Activated naive CD4-positive, alpha-beta T cell treated with anti-CD3 and anti-CD28 coated beads, Interleukin-2, amount 50 U/mL, for 72 hours (primary cell): Measurements from ENCODE around the gene BUD23. TPM values are rescaled to one million over a fixed set of nuclear protein-coding genes. Genes with fewer than 3 reads are reported as not detected.
"Not testable (repeated sequence)": the region's sequence is repeated elsewhere in the genome, so short reads cannot be mapped to it uniquely, and the experiment has no call there.

ENCODE experiments used
- ATAC-seq, 2 donors: fragments of 150-1000 bp; cut with Tn5 transposase; 2 replicates each; pipeline ENCODE4 v1.10.0; 2021; ENCODE audit warnings: mild to moderate bottlenecking in 2 of 2, moderate library complexity in 2 of 2
- DNase-seq, 2 donors: peaks; one replicate each; pipeline ENCODE4 v3.0.0; 2021 to 2022; ENCODE audit warnings: low spot score in 2 of 2
- H3K27ac Mint-ChIP-seq, 2 donors: one replicate each; pipeline ENCODE4 v1.8.0; 2022; ENCODE audit warnings: mild to moderate bottlenecking in 2 of 2, mixed read lengths in 2 of 2
- H3K36me3 Mint-ChIP-seq, 2 donors: one replicate each; pipeline ENCODE4 v1.8.0; 2022; ENCODE audit warnings: mixed read lengths in 2 of 2
- H3K9me3 Mint-ChIP-seq, 2 donors: one replicate each; pipeline ENCODE4 v1.8.0; 2022; ENCODE audit warnings: mixed read lengths in 2 of 2
- total RNA-seq, 2 donors: library from RNA; stranded (reverse); gene quantifications; one replicate each; pipeline ENCODE4 v1.2.3, GENCODE V29; 2022

The BUD23 gene
- total RNA-seq, 2 donors from 2014 or later, result 91.8 to 97.9 TPM

DNA sequence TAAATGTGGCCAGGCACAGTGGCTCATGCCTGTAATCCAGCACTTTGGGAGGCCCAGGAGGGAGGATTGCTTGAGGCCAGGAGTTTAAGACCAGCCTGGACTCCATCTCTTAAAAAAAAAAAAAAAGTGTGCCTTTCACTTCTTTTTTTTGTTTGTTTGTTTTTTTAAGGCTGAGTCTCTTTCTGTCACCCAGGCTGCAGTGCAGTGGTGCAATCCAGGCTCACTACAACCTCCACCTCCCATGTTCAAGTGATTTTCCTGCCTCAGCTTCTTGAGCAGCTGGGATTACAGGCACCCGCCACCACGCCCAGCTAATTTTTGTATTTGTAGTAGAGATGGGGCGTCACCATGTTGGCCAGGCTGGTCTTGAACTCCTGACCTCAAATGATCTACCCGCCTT, 38.8 kb downstream of the BUD23 start:
- H3K36me3 Mint-ChIP-seq, H3K27ac Mint-ChIP-seq, H3K9me3 Mint-ChIP-seq, DNase-seq, ATAC-seq: not testable (repeated sequence)

GRCh38 chr7:73722785-73723184, 39.4 kb downstream of the BUD23 start:
- Mint-ChIP-seq H3K27ac (no peak overlapping the region), H3K36me3 (no peaks in the 10 kb centered on the region), H3K9me3 (no peaks in the 10 kb centered on the region)
- no peak for DNase-seq
- no peak for ATAC-seq

DNA sequence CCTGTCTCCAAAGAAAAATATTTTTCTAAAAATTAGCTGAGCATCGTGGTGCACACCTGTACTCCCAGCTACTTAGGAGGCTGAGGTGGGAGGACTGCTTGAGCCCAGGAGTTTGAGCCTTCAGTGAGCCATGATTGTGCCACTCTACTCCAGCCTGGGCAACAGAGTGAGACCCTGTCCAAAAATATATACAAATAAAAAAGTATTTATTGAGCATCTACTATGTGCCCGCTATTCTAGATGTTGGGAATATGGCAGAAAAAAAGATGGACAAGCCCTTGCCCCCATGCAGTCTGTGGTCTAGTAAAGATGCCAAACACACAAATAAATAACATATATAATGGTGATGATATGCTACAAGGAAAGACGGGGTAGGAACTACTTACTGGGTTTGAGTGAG, 40.4 kb downstream of the BUD23 start:
- Mint-ChIP-seq H3K9me3 (no peaks in the 10 kb centered on the region), H3K36me3 (no peaks in the 10 kb centered on the region), H3K27ac (no peak overlapping the region)
- ATAC-seq, result no peak
- DNase-seq, result no peak

DNA sequence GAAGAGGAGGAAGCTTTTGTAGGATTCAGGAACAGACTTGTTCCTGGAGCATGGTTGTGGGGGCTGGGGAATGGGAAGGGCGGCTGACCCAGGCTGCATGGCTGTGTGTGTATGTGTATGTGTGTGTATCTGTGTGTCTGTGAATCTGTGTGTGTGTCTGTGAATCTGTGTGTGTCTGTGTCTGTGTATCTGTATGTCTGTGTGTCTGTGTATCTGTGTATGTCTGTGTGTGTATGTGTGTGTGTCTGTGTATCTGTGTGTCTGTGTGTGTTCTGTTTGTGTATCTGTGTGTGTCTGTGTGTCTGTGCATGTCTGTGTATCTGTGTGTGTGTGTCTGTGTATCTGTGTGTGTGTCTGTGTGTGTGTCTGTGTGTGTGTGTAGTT, 42.7 kb downstream of the BUD23 start:
- H3K36me3 Mint-ChIP-seq, result no peaks in the 10 kb centered on the region
- no peaks in the 10 kb centered on the region for H3K9me3 Mint-ChIP-seq
- no peak for DNase-seq
- peak; percentile 41 to 61 for ATAC-seq
- no peak overlapping the region for H3K27ac Mint-ChIP-seq

DNA sequence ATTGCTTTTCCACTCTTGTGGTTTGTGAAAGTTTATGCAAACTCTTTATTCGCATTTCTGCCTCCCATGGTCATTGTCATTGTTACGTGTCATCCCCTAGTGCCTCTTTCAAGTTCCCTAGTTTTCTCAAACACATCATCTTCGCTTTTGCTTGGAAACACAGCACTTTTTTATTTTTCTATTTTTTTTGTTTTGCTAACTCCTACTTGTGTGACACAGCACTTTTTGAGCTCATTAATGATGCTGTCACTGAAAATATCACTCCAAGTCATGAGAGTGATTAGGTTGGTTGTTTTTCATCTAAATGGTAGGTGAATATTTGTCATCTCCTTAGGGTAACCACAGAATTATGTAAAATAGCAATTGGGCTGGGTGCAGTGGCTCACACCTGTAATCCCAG, 44.6 kb downstream of the BUD23 start:
- ATAC-seq (no peak), DNase-seq (no peak)
- Mint-ChIP-seq H3K9me3 (no peaks in the 10 kb centered on the region), H3K27ac (no peak overlapping the region), H3K36me3 (no peaks in the 10 kb centered on the region)

DNA sequence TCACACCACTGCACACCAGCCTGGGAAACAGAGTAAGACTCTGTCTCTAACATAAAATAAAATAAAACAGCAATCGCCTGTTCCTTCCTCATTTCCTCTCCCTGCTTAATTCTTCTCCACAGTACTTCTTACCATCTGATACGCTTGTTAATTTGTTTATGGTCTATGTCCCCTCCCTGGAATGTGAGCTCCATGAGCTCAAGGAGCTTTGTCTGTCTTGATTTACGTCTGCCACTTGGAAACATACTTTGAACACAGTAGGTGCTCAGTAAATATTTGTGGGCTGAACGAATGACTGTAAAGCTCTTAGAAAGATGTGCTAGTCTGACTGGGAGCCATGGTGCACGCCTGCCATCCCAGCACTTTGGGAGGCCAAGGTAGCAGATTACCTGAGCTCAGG, 45.2 kb downstream of the BUD23 start:
- ATAC-seq (no peak), DNase-seq (no peak)
- H3K36me3 Mint-ChIP-seq, result no peaks in the 10 kb centered on the region
- H3K9me3 Mint-ChIP-seq, result no peaks in the 10 kb centered on the region
- H3K27ac Mint-ChIP-seq, result no peak overlapping the region

DNA sequence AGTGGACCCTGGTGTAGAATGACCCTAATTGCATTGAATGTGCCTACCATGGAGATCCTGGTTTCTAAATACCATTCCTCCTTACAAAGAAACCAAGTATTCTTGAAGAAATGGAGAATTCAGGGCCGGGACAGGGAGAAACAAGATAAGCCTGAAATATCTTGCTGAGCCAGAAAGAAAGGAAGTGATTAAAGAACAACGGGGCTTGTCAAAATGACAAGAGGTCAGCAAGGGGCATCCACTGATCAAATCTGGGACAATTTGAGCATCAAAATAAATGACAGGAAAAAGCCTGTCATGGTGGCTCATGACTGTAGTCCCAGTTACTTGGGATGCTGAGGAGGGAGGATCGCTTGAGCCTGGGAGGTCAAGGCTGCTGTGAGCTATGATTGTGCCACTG, 47.1 kb downstream of the BUD23 start:
- no peak overlapping the region for H3K27ac Mint-ChIP-seq
- no peak for ATAC-seq
- no peaks in the 10 kb centered on the region for H3K9me3 Mint-ChIP-seq
- DNase-seq, result no peak
- no peaks in the 10 kb centered on the region for H3K36me3 Mint-ChIP-seq

DNA sequence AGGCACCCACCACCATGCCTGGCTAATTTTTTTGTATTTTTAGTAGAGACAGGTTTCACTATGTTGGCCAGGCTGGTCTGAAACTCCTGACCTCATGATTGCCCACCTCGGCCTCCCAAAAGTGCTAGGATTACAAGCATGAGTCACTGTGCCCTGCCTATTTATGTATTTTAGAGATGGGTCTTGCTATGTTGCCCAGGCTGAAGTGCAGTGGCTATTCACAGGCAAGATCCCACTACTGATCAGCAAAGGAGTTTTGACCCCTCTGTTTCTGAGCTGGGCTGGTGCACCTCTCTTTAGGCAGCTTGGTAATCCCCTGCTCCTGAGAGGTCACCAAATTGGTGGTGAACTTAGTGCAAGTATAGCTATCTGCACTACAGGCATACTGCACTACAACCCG, 49.0 kb downstream of the BUD23 start:
- H3K9me3 Mint-ChIP-seq, result no peaks in the 10 kb centered on the region
- no peaks in the 10 kb centered on the region for H3K36me3 Mint-ChIP-seq
- DNase-seq (no peak), ATAC-seq (no peak)
- H3K27ac Mint-ChIP-seq, result no peak overlapping the region

DNA sequence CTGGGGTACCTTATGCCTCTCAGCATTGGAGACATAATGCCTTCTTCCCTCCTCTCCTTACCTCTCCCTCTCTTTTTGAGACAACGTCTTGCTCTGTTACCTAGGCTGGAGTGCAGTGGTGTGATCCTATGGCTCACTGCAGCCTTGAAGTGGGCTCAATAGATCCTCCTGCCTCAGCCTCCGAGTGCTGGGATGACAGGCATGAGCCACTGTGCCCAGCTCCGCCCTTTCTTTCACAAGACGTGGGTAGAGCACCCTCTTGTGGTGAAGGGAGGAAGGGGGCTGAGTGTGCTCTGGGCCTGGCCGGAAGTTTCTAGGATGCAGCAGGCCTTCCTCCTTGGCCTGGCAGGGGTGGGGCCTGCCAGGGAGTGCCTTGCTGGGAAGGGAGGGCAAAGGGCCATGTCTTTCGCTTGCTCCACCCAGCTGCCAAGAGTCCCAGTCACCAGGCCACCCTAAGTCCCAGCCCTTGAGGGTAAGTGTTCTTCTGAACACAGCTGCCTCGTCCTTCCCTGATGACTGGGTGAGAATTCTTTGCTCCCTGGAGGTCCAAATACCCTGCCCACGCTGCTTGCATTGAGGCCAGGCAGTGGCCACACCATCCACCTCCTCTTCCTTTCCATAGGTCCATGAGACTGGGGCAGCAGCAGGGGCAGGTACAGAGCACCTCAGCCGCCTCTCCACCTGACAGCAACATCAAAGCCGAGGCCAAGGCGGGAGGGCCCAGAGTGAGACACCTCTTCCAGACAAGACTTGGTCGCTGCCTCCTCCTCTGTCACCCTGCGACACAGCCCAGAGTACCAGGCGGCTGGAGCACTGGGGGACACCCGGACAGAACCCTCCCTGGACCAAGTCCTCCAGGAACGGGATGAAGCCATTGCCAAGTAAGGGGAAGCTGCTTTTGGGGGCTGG, 51.5 kb downstream of the BUD23 start:
- peak; percentile 51 to 57 for ATAC-seq
- peak; percentile 77 to 87 for DNase-seq
- H3K27ac Mint-ChIP-seq, result peak overlapping the region; percentile 22 to 61
- peaks cover 0 to 7% of the 10 kb centered on the region in 2 donors for H3K36me3 Mint-ChIP-seq
- no peaks in the 10 kb centered on the region for H3K9me3 Mint-ChIP-seq

DNA sequence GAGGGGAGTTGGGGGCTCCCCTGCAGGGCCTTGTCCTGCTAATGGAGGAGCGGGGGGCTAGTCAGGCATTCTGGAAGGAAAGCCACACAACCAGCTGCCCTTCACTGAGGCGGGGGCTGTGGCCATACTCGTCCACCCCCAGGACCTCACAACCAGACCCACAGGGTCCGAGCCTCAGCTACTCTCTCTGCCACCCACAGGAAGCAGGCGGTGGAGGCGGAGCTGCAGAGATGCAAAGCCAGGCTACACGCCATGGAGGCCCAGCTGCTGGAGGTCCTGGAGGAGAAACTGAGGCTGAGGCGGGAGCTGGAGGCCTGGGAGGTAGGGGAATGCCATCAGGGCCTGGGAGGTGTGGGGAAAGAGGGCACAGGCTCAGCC, 52.1 kb downstream of the BUD23 start:
- ATAC-seq (no peak), DNase-seq (no peak)
- H3K36me3 Mint-ChIP-seq, result peaks cover 0 to 7% of the 10 kb centered on the region in 2 donors
- H3K9me3 Mint-ChIP-seq, result no peaks in the 10 kb centered on the region
- H3K27ac Mint-ChIP-seq, result peak overlapping the region; percentile 61 to 74

GRCh38 chr7:73736885-73737284, 53.5 kb downstream of the BUD23 start:
- peak overlapping the region in 1 of 2 donors; percentile 88 for H3K27ac Mint-ChIP-seq
- ATAC-seq (no peak), DNase-seq (no peak)
- H3K9me3 Mint-ChIP-seq, result no peaks in the 10 kb centered on the region
- peaks cover 0 to 7% of the 10 kb centered on the region in 2 donors for H3K36me3 Mint-ChIP-seq

DNA sequence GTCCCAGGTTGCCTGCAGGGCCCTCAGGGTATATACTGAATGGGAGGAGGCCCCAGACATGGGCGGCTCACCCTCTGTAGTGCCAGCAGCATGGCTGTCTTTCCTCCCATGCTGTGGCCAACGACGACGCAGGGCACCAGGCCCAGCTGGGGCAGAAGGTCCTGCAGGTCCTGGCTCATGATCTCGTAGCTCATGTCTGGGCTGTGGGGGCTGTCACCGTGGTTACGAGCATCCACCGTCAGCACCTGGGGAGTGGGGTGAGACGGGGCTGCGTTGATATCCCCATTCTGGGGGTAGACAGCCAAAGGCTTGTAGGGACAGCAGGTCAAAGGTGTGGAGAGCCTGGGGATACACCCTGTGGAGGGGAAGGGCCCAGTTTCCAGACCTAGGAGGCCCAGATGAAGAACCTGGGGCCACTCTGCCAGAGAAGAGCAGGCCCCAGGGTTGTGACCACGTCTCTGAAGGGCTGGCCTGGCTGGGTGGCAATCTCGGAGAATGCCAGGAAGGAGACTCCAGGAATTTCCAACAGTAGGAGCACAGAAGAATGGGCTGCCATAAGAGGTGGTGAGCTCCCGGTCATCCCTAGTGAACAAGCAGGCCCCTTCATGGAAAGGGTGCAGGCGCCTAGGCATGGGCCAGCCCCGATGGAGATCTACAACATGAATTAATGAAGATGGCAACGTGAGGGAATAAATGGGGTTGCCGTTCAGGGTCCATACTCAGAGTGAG, 54.3 kb downstream of the BUD23 start:
- no peaks in the 10 kb centered on the region for H3K9me3 Mint-ChIP-seq
- peaks cover 0 to 7% of the 10 kb centered on the region in 2 donors for H3K36me3 Mint-ChIP-seq
- DNase-seq, result no peak
- no peak for ATAC-seq
- H3K27ac Mint-ChIP-seq, result peak overlapping the region; percentile 88 to 98

GRCh38 chr7:73738220-73738611, 54.8 kb downstream of the BUD23 start:
- peak in 1 of 2 donors; percentile 61 for DNase-seq
- ATAC-seq, result peak; percentile 7 to 24
- Mint-ChIP-seq H3K9me3 (no peaks in the 10 kb centered on the region), H3K27ac (peak overlapping the region; percentile 88 to 98), H3K36me3 (peaks cover 0 to 7% of the 10 kb centered on the region in 2 donors)

- peaks cover 0 to 7% of the 10 kb centered on the region in 2 donors for H3K36me3 Mint-ChIP-seq
- ATAC-seq, result peak; percentile 91 to 94
- peak; percentile 96 to 98 for DNase-seq
- H3K9me3 Mint-ChIP-seq, result no peaks in the 10 kb centered on the region
- peak within 1 kb of the TSS; percentile 88 to 98 for H3K27ac Mint-ChIP-seq
Measured at GRCh38 chr7:73738612-73739386, 55.4 kb downstream of the BUD23 start, which contains the start of gene ABHD11. TSS of gene ABHD11 (minus strand) at chr7:73738802. CDS start at chr7:73738770, 32 bp downstream.

DNA sequence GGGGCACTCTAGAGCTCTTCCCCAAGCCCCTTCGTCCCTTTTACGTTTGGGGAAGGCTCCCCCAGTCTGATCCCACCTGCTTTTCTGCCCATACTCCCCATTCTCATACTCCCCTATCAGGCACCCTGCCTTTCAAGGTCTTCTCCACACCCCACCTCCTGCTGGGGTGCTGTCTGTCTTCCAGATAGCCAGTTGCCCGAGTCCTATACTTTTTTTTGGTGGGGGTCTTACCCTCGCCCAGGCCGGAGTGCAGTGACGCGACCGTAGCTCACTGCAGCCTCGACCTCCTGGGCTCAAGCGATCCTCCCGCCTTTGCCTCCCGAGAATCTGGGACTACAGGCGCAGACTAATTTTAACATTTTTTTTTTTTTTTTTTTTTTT, 56.0 kb downstream of the BUD23 start:
- no peak for ATAC-seq

GRCh38 chr7:73740212-73740611, 56.8 kb downstream of the BUD23 start:
- H3K27ac Mint-ChIP-seq, result no peak overlapping the region
- no peak for ATAC-seq

More for the DNA sequence above, 56.0 kb downstream of the BUD23 start:
- no peak for DNase-seq
- Mint-ChIP-seq H3K27ac (peak overlapping the region; percentile 88 to 93), H3K9me3 (no peaks in the 10 kb centered on the region), H3K36me3 (peaks cover 0 to 7% of the 10 kb centered on the region in 2 donors)

GRCh38 chr7:73740771-73741170, 57.4 kb downstream of the BUD23 start:
- peaks cover 0 to 7% of the 10 kb centered on the region in 2 donors for H3K36me3 Mint-ChIP-seq
- H3K27ac Mint-ChIP-seq, result no peak overlapping the region
- H3K9me3 Mint-ChIP-seq, result no peaks in the 10 kb centered on the region
- ATAC-seq (no peak), DNase-seq (no peak)

More at GRCh38 chr7:73740212-73740611, 56.8 kb downstream of the BUD23 start:
- Mint-ChIP-seq H3K36me3 (peaks cover 0 to 7% of the 10 kb centered on the region in 2 donors), H3K9me3 (no peaks in the 10 kb centered on the region)
- no peak for DNase-seq
